HepG2 (cell line): ENCODE measurements around the gene ADARB2. TPM values are rescaled to one million over a fixed set of nuclear protein-coding genes. Genes with fewer than 3 reads are reported as not detected.

ENCODE experiments used
- ATAC-seq: fragments of 200-7000 bp; cut with Tn5 transposase; 3 replicates; pipeline ENCODE4 v1.9.1; 2020; ENCODE audit warnings: mild to moderate bottlenecking, moderate library complexity
- BruUV-seq: library from RNA; stranded (reverse); fragments of 400-500 nt; replicated peaks from 2 replicates; lab custom pipeline; 2021; lab: Mats Ljungman, UMichigan
- CTCF ChIA-PET: fragments of 300-600 bp; formaldehyde crosslinking; extraction: SDS; loops from one replicate; lab custom pipeline; 2021; ENCODE audit warnings: low total read pairs, inconsistent platforms, low intra/inter-chr PET ratio; lab: Yijun Ruan, JAX
- POLR2A ChIA-PET: fragments of 350-600 bp; sonication (Branson Sonifier 250); formaldehyde crosslinking; loops from one replicate; lab custom pipeline; 2020; ENCODE audit warnings: antibody characterized with exemption, inconsistent platforms; lab: Yijun Ruan, JAX
- DNase-seq: peaks from one replicate; pipeline ENCODE4 v3.0.0-alpha.2; 2015; ENCODE audit warnings: low spot score
- FAIRE-seq: peaks from 3 replicates; lab custom pipeline; 2011; peaks lifted over from hg19 to GRCh38; lab: Jason Lieb, UNC
- H2AFZ ChIP-seq: one replicate; pipeline ENCODE4 v1.6.1; 2011; ENCODE audit warnings: low read length, inconsistent platforms
- H3K27ac ChIP-seq: fragments of 300-600 bp; 3 replicates; pipeline ENCODE4 v1.8.0; 2011; ENCODE audit warnings: mixed run types, mild to moderate bottlenecking, mixed read lengths, low read length, inconsistent platforms; ENCODE audit not compliant: insufficient read depth; ENCODE audit errors: extremely low read length
- H3K27me3 ChIP-seq, 2 experiments: fragments of 200-600 bp in 1 of 2; 2 replicates in 1 of 2; 3 replicates in 1 of 2; pipeline versions ENCODE4 v1.6.0 to v1.8.0; 2011; ENCODE audit warnings: low read length in 2 of 2, mild to moderate bottlenecking in 2 of 2, moderate library complexity in 2 of 2, inconsistent platforms in 1 of 2; ENCODE audit not compliant: insufficient read depth in 2 of 2, control insufficient read depth in 1 of 2
- H3K36me3 ChIP-seq, 2 experiments: fragments of 200-600 bp in 1 of 2; replicated peaks in 1 of 2; 2 replicates in 1 of 2; 3 replicates in 1 of 2; pipeline versions ENCODE4 v1.5.1 to v1.8.0; 2011; ENCODE audit warnings: low read length in 2 of 2, inconsistent platforms in 1 of 2; ENCODE audit not compliant: insufficient read depth in 2 of 2, control insufficient read depth in 1 of 2
- H3K4me1 ChIP-seq: 2 replicates; pipeline ENCODE4 v1.5.1; 2012; ENCODE audit warnings: low read length, inconsistent platforms; ENCODE audit not compliant: insufficient read depth
- H3K4me2 ChIP-seq: 2 replicates; pipeline ENCODE4 v1.6.0; 2011; ENCODE audit warnings: low read depth, low read length, inconsistent platforms
- H3K4me3 ChIP-seq, 3 experiments: fragments of 200-600 bp in 1 of 3; sonication (generic), shearing (Covaris generic) in 1 of 3; replicated peaks in 1 of 3; 2 replicates each; pipeline ENCODE4 v1.5.1; 2011 to 2016; ENCODE audit warnings: low read length in 3 of 3, inconsistent platforms in 2 of 3, low read depth in 2 of 3, mild to moderate bottlenecking in 2 of 3, control low read depth in 1 of 3, mixed read lengths in 1 of 3; ENCODE audit not compliant: insufficient read depth in 1 of 3
- H3K79me2 ChIP-seq: one replicate; pipeline ENCODE4 v1.6.1; 2011; ENCODE audit warnings: low read length, inconsistent platforms; ENCODE audit not compliant: insufficient read depth
- H3K9ac ChIP-seq: 2 replicates; pipeline ENCODE4 v1.6.0; 2011; ENCODE audit warnings: mild to moderate bottlenecking, low read depth, low read length, inconsistent platforms; ENCODE audit not compliant: insufficient read depth
- H3K9me3 ChIP-seq: 2 replicates; pipeline ENCODE4 v1.5.1; 2012; ENCODE audit warnings: mild to moderate bottlenecking, low read length
- H4K20me1 ChIP-seq: 2 replicates; pipeline ENCODE4 v1.6.0; 2011; ENCODE audit warnings: inconsistent platforms, mild to moderate bottlenecking, low read length, moderate library complexity; ENCODE audit not compliant: insufficient read depth
- ATF7 ChIP-seq, 2 experiments: fragments of 450-650 bp in 1 of 2; sonication (generic) in 1 of 2; formaldehyde crosslinking in 1 of 2; IDR thresholded peaks; 2 replicates each; pipeline versions ENCODE4 v1.4.0 to v1.6.1; 2016 to 2020; ENCODE audit warnings: antibody characterized with exemption in 1 of 2, mild to moderate bottlenecking in 1 of 2, missing genetic modification reagents in 1 of 2
- GATAD2A ChIP-seq: IDR thresholded peaks from 2 replicates; pipeline ENCODE4 v1.6.1; 2016
- HOMEZ ChIP-seq: IDR thresholded peaks from 2 replicates; pipeline ENCODE4 v1.6.1; 2016; ENCODE audit warnings: low read depth
- MYNN ChIP-seq: sonication (generic); formaldehyde crosslinking; IDR thresholded peaks from 2 replicates; pipeline ENCODE4 v1.4.0; 2020; ENCODE audit warnings: mild to moderate bottlenecking, low read depth, missing genetic modification reagents
- SAFB2 ChIP-seq: sonication (generic); formaldehyde crosslinking; IDR thresholded peaks from 2 replicates; pipeline ENCODE4 v1.5.1; 2020; ENCODE audit warnings: missing genetic modification reagents, low read depth, mild to moderate bottlenecking, borderline replicate concordance
- SOX5 ChIP-seq: IDR thresholded peaks from 2 replicates; pipeline ENCODE4 v1.6.1; 2016; ENCODE audit warnings: borderline replicate concordance
- WGBS: methylation state at CpG from one replicate; pipeline ENCODE4 v1.1.6; 2017; ENCODE audit warnings: low lambda C conversion rate; 5-methylcytosine and 5-hydroxymethylcytosine counted together
- in situ Hi-C: cut with HindIII; loops from 2 replicates; pipeline ENCODE4 v1.10.0; 2017; ENCODE audit warnings: low pct_unique_long_range_greater_than_20kb; ENCODE audit not compliant: extremely low pct_ligation_motif_present
- intact Hi-C: fragments of 100-400 bp; cut with micrococcal nuclease; formaldehyde crosslinking; loops from one replicate; pipeline ENCODE4 v1.10.0; 2022; ENCODE audit not compliant: unreplicated experiment
- polyA plus RNA-seq, 8 experiments: library from polyadenylated mRNA; depleted of rRNA in 3 of 8; stranded (reverse) in 7 of 8; unstranded in 1 of 8; fragments of >200 nt; fragmentation: Illumina TruSeq in 4 of 8; extraction: Trizol in 4 of 8; gene quantifications; 2 replicates each; pipeline versions ENCODE4 v1.2.1 to v1.2.3, GENCODE V29; 2011 to 2016; ENCODE audit warnings: low read depth in 4 of 8, missing spikeins in 1 of 8, mixed read lengths in 1 of 8; ENCODE audit not compliant: insufficient read depth in 1 of 8
- total RNA-seq, 5 experiments: library from RNA; depleted of rRNA; stranded (reverse); fragments of >200 nt; fragmentation: Illumina TruSeq; extraction: Trizol; gene quantifications; 2 replicates each; pipeline ENCODE4 v1.2.3, GENCODE V29; 2016; ENCODE audit warnings: low read depth in 1 of 5

The ADARB2 gene
- total and polyA plus RNA-seq, 2 of the 13 experiments (the other 11 are each of a cell fraction or from before 2014, with no cell fraction given), result not detected

- no peak for ATAC-seq
- H3K4me3 ChIP-seq, result no peak overlapping the region
- intact Hi-C loops (no loop called here), in situ Hi-C loops (no loop called here)
- FAIRE-seq, result no peak
- no peak overlapping the region for H3K9ac ChIP-seq
- H3K4me1 ChIP-seq, result no peaks in the 10 kb centered on the region
- peaks cover 0 to 31% of the 10 kb centered on the region in 2 experiments; a peak in 4 of 5 replicates for H3K27me3 ChIP-seq
- ChIA-PET CTCF (no interaction called here), POLR2A (no interaction called here)
- H3K9me3 ChIP-seq, result no peaks in the 10 kb centered on the region
- H4K20me1 ChIP-seq, result no peaks in the 10 kb centered on the region
- no peak overlapping the region for H2AFZ ChIP-seq
- H3K27ac ChIP-seq, result no peak overlapping the region
- H3K79me2 ChIP-seq, result no peaks in the 10 kb centered on the region
- 28% methylated on average over 19 of the region's 19 CpGs for WGBS
- no peaks in the 10 kb centered on the region for H3K36me3 ChIP-seq
- TF ChIP-seq GATAD2A (CRISPR knock-in tag) (no peak), SOX5 (CRISPR knock-in tag) (no peak), HOMEZ (no peak), MYNN (CRISPR knock-in tag) (no peak), ATF7 (IDR thresholded peaks at IDR 0.05) (peak; percentile 80), ATF7 (CRISPR knock-in tag; IDR thresholded peaks at IDR 0.05) (no peak), SAFB2 (no peak)
- no TSS peak for BruUV-seq
- DNase-seq, result no peak
- H3K4me2 ChIP-seq, result no peak overlapping the region
Observed at GRCh38 chr10:1280466-1281404, 456.6 kb downstream of the ADARB2 start.
